GM12872 (cell line): ENCODE measurements around the gene ARHGEF18.

Experiments
- TF ChIP-seq, protein P1 (sequence below): IDR thresholded peaks from 3 replicates; pipeline ENCODE4 v1.5.1; 2011; ENCODE audit warnings: low read depth, mild to moderate bottlenecking, low read length, moderate library complexity; ENCODE audit not compliant: insufficient read depth

Gene ARHGEF18

GRCh38 chr19:7337380-7338194 is 11.2 kb upstream of the ARHGEF18 start:
- TF ChIP-seq, protein P1, sequence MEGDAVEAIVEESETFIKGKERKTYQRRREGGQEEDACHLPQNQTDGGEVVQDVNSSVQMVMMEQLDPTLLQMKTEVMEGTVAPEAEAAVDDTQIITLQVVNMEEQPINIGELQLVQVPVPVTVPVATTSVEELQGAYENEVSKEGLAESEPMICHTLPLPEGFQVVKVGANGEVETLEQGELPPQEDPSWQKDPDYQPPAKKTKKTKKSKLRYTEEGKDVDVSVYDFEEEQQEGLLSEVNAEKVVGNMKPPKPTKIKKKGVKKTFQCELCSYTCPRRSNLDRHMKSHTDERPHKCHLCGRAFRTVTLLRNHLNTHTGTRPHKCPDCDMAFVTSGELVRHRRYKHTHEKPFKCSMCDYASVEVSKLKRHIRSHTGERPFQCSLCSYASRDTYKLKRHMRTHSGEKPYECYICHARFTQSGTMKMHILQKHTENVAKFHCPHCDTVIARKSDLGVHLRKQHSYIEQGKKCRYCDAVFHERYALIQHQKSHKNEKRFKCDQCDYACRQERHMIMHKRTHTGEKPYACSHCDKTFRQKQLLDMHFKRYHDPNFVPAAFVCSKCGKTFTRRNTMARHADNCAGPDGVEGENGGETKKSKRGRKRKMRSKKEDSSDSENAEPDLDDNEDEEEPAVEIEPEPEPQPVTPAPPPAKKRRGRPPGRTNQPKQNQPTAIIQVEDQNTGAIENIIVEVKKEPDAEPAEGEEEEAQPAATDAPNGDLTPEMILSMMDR, result peak; percentile 41

DNA sequence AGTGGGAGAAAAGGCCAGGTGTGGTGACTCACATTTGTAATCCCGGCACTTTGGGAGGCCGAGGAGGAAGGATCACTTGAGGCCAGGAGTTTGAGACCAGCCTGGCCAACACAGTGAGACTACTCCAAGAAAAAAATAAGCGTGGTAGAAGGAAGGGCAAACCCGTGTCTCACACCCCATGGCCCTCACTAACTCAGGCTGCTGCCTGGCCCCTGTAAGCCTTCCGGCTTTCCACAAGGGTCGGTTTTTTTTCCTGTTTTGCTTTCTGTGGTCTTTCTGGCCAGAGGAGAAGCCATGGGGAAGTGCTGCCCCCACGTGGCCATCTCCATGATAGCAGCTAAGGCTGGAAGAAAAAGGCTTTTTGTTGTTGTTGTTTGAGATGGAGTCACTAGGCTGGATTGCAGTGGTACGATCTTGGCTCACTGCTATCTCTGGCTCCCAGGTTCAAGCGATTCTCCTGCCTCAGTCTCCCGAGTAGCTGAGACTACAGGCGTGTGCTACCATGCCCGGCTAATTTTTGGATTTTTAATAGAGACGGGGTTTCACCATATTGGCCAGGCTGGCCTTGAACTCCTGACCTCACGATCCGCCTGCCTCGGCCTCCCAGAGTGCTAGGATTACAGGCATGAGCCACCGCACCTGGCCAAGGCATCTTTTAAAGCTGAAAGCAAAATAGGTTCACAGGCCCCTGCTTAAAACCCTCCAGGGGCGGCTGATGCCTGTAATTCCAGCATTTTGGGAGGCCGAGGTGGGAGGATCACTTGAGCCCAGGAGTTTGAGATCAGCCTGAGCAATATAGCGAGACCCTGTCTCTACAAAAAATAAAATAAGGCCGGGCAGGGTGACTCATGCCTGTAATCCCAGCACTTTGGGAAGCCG is 7.5 kb upstream of the ARHGEF18 start:
- TF ChIP-seq, protein P1, result peak; percentile 91

GRCh38 chr19:7342143-7342542 is 6.6 kb upstream of the ARHGEF18 start:
- TF ChIP-seq, protein P1, result no peak

DNA sequence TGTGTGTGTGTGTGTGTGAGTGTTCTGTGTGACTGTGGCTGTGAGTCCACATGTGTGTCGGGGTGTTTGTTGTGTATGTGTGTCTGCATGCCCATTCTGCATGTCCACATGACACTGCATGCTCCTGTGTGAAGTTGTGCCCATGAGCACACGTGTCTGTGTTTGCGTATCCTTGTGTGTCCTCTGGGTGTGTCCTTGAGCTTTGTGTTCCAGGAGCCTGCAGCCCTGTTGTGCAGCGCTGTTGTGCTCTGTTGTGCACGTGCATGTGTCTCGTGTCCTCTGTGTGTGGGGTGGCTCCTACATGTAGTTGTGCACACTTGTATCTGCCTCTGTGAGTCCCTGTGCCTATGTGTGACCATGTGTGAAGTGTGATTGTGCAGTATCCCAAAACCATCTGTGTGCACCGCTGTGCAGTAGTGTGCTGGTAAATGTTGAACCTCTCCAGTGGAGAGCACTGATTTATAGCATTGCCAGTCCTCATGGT is 2.2 kb upstream of the ARHGEF18 start:
- TF ChIP-seq, protein P1, result peak; percentile 19; the same call in 1 of the 3 replicates

GRCh38 chr19:7349231-7349591 is 474 bp downstream of the ARHGEF18 start:
- TF ChIP-seq, protein P1, result no peak

GRCh38 chr19:7349961-7350711 is 1.4 kb downstream of the ARHGEF18 start:
- TF ChIP-seq, protein P1, result peak; percentile 12; the same call in 1 of the 3 replicates
